ENCODE results near the gene RAD50.

The RAD50 gene

DNA sequence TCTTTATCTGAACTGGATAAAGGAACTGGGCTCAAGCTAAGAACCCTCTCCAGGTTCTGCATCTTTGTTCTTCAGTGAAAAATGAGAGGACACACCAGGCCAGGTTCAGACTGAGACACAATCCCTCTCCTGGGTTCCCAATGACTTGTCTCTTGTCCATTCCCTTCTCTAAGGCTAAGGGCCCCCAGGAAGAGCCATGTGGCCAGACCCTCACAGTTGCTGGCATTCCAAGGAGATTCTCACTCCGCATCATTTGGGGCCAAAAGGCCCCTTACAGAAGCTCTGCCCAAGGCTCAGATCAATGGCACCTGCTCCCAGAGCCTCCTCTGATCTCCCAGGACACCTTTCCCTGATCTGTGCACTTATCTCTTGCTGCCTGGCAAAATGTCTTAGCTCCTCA lies 122.0 kb downstream of the RAD50 start:
- H3K4me3 ChIP-seq (ENCODE audit: low read depth, low read length) = no peak overlapping the region
- DNase-seq (ENCODE audit: low read depth) = no peak
- TF ChIP-seq, protein P1, sequence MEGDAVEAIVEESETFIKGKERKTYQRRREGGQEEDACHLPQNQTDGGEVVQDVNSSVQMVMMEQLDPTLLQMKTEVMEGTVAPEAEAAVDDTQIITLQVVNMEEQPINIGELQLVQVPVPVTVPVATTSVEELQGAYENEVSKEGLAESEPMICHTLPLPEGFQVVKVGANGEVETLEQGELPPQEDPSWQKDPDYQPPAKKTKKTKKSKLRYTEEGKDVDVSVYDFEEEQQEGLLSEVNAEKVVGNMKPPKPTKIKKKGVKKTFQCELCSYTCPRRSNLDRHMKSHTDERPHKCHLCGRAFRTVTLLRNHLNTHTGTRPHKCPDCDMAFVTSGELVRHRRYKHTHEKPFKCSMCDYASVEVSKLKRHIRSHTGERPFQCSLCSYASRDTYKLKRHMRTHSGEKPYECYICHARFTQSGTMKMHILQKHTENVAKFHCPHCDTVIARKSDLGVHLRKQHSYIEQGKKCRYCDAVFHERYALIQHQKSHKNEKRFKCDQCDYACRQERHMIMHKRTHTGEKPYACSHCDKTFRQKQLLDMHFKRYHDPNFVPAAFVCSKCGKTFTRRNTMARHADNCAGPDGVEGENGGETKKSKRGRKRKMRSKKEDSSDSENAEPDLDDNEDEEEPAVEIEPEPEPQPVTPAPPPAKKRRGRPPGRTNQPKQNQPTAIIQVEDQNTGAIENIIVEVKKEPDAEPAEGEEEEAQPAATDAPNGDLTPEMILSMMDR (IDR thresholded peaks at IDR 0.05; ENCODE audit: control insufficient read depth, extremely low read depth, insufficient read depth) = no peak

DNA sequence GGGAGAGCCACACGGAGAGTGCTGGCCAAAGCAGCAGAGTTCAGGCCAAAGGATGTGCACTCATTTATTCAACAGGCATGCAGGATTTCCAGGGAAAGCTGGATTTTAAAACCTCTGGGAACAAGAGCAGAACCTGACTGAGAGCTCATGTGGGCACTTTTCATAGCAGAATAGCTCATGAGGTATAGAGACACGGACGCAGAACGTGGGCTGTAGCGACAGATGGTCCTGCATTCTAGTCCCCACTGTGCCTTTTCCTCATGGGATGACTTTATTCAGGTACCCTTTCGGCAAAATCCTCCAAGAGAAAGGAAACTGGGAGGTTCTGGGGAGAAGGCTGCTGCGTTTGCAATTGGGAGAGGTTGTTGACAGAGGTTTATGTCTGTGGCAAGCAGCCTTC lies 122.4 kb downstream of the RAD50 start:
- H3K4me3 ChIP-seq (ENCODE audit: low read depth, low read length) = no peak overlapping the region
- TF ChIP-seq, protein P1 (IDR thresholded peaks at IDR 0.05; ENCODE audit: control insufficient read depth, extremely low read depth, insufficient read depth) = no peak
- no peak for DNase-seq (ENCODE audit: low read depth)

DNA sequence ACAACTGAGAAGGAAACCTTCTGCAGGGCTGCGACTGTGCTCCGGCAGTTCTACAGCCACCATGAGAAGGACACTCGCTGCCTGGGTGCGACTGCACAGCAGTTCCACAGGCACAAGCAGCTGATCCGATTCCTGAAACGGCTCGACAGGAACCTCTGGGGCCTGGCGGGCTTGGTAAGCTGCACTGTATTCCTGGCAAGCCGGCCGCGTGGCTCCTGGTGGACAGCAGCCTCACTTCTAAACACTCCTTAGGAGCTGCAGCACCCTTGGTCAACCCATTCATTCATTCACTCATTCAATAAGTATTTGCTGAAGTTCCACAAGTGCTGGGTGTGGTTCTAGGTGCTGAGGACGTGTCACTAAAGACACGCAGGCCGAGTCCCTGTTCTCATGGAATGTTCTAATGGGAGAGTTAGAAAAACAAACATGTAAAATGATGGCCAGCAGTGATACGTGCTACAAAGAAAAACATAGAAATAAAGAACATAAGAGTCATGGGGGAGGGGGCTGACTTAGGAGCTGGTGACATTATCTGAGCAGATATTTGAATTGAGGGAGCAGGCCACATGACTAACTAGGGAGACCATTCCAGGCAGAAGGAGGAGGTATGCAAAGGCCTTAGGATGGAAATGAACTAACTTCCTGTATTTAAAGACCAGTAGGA lies 123.1 kb downstream of the RAD50 start:
- no peak for DNase-seq (ENCODE audit: low read depth)
- H3K4me3 ChIP-seq (ENCODE audit: low read depth, low read length) = no peak overlapping the region
- TF ChIP-seq, protein P1 (IDR thresholded peaks at IDR 0.05; ENCODE audit: control insufficient read depth, extremely low read depth, insufficient read depth) = no peak

DNA sequence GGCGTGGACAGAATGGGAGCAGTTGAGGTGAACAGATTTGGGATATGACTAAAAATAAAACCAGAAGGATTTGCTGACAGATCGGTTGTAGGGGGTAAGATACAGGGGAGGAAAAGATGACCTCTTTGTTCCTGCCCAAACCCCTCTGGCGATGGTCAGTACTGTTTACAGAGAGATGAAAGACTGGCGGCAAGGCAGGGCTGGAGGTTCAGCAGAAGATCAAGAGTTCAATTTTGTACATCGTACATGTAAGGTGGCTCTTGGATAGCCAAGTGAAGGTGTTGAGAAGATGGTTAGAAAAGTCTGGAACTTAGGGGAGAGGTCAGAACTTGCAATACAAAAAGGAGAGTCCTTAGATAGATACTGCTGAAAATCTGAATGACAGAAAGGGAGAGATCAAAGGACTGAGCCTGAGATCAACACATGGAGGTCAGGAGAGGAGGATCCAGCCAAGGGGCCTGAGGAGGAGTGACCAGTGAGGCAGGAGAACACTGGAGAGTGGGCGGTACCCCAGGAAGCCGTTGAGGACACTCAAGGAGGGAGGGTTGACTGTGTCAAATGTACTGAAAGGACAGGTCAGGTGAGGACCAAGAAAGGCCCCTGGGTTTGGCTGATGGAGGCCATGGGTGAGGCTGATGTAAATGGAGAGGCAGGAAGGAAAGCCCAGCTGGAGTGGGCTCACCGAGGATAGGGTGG lies 124.2 kb downstream of the RAD50 start:
- TF ChIP-seq, protein P1 (IDR thresholded peaks at IDR 0.05; ENCODE audit: control insufficient read depth, extremely low read depth, insufficient read depth) = no peak
- DNase-seq (ENCODE audit: low read depth) = no peak
- no peak overlapping the region for H3K4me3 ChIP-seq (ENCODE audit: low read depth, low read length)

DNA sequence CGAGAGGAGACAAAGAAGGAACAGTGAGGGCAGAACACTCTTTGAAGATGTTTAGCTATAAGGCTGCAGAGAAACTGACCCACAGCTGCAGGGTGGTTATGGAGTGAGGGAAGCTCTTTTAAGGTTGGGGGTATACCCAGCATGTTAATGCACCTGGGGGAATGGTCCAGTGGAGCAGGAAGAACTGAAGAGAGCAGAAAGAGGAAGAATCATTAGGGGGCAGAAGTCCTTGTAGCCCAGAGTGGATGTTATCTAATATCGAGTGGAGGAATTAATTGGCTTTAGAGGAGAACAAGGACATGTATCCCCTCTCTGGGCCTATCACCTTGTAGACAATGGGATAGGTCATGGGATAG lies 124.7 kb downstream of the RAD50 start:
- no peak for DNase-seq (ENCODE audit: low read depth)
- TF ChIP-seq, protein P1 (IDR thresholded peaks at IDR 0.05; ENCODE audit: control insufficient read depth, extremely low read depth, insufficient read depth) = no peak
- H3K4me3 ChIP-seq (ENCODE audit: low read depth, low read length) = no peak overlapping the region

DNA sequence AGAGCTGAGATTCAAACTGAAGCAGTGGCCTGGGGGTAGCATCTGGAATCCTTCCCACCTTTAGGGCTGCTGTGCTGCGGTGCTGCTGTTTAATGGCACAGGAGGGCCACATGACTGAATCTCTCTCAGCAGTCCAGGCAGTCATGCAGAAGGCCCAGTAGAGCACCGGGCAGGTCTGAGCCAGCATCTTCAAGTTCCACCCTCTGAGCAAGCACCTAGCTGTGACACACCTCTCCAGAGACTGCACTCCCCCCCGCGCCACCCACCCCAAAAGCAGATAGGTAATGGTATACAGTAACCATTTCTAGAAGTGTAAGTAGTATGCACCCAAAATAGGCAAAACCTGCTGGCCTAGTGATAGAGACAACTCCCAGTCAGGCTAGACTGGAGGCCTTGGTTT lies 125.2 kb downstream of the RAD50 start:
- TF ChIP-seq, protein P1 (IDR thresholded peaks at IDR 0.05; ENCODE audit: control insufficient read depth, extremely low read depth, insufficient read depth) = no peak
- no peak for DNase-seq (ENCODE audit: low read depth)
- H3K4me3 ChIP-seq (ENCODE audit: low read depth, low read length) = no peak overlapping the region

DNA sequence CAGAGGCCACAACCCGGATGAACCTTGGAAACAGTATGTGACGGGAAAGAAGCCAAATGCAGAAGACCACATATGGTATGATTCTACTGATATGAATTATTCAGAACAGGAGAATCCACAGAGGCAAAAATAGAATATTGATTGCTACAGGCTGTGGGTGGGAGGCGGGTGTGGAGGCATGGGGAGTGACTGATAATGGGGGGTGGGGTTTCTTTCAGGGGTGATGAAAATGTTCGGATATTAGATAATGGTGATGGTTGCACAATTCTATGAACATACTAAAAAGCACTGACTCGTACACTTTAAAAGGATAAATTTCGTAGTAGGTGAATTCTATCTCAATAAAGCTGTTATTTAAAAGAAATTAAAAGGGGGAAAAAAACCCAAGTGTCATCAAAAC lies 127.7 kb downstream of the RAD50 start:
- no peak overlapping the region for H3K4me3 ChIP-seq (ENCODE audit: low read depth, low read length)
- TF ChIP-seq, protein P1 (IDR thresholded peaks at IDR 0.05; ENCODE audit: control insufficient read depth, extremely low read depth, insufficient read depth) = no peak
- no peak for DNase-seq (ENCODE audit: low read depth)

All from LNCaP clone FGC (cell line).